BLaER1 treated with 17β-estradiol and CSF1 and Interleukin-3, amounts not matched to agents 10 nM and 100 nM (cell line): ENCODE results near the gene SRPRB.

Source experiments
- H3K27ac ChIP-seq, 11 experiments: shearing (Covaris generic); formaldehyde crosslinking; 2 replicates each; pipeline ENCODE4 v1.8.1; 2022
- H3K27me3 ChIP-seq, 11 experiments: shearing (Covaris generic); formaldehyde crosslinking; 2 replicates each; pipeline ENCODE4 v1.8.1; 2022
- H3K36me3 ChIP-seq, 11 experiments: shearing (Covaris generic); formaldehyde crosslinking; 2 replicates each; pipeline ENCODE4 v1.8.1; 2022
- H3K4me1 ChIP-seq, 10 experiments: shearing (Covaris generic); formaldehyde crosslinking; 2 replicates each; pipeline ENCODE4 v1.8.1; 2022
- H3K4me2 ChIP-seq, 11 experiments: shearing (Covaris generic); formaldehyde crosslinking; 2 replicates each; pipeline ENCODE4 v1.8.1; 2022
- H3K4me3 ChIP-seq, 10 experiments: shearing (Covaris generic); formaldehyde crosslinking; 2 replicates each; pipeline ENCODE4 v1.8.1; 2022
- H3K9ac ChIP-seq, 11 experiments: shearing (Covaris generic); formaldehyde crosslinking; 2 replicates each; pipeline ENCODE4 v1.8.1; 2022
- H3K9me3 ChIP-seq, 11 experiments: shearing (Covaris generic); formaldehyde crosslinking; replicated peaks in 1 of 11; 2 replicates each; pipeline ENCODE4 v1.8.1; 2022
- H4K20me1 ChIP-seq, 11 experiments: shearing (Covaris generic); formaldehyde crosslinking; 2 replicates each; pipeline ENCODE4 v1.8.1; 2022
- Cebpa-rat ChIP-seq, 11 experiments: shearing (Covaris generic); IDR thresholded peaks; 2 replicates each; pipeline ENCODE4 v1.8.1; 2022

SRPRB gene

GRCh38 chr3:133805702-133806475 lies at the start of gene SRPRB:
TSS of gene SRPRB (plus strand) at chr3:133805815. CDS start at chr3:133805849, 34 bp downstream.
- peak within 1 kb of the TSS; percentile 73 to 89 (median 82) for H3K9ac ChIP-seq
- H3K4me3 ChIP-seq: peak within 1 kb of the TSS; percentile 73 to 91 (median 82)
- H3K36me3 ChIP-seq: peaks cover 21 to 40% (median 37%) of the 10 kb centered on the region in 11 experiments; a peak in 21 of 22 replicates
- peaks cover 16 to 36% (median 20%) of the 10 kb centered on the region in 10 experiments for H3K4me1 ChIP-seq
- peak within 1 kb of the TSS in 10 of 11 experiments; percentile 21 to 84 (median 76); a peak in 20 of 22 replicates for H3K27ac ChIP-seq
- no peak for TF ChIP-seq Cebpa-rat (IDR thresholded peaks at IDR 0.05)
- H3K4me2 ChIP-seq: peak within 1 kb of the TSS; percentile 73 to 96 (median 88)
- H4K20me1 ChIP-seq: peaks cover 0 to 43% (median 2%) of the 10 kb centered on the region in 11 experiments; a peak in 11 of 22 replicates
- no peaks in the 10 kb centered on the region for H3K9me3 ChIP-seq
- H3K27me3 ChIP-seq: no peaks in the 10 kb centered on the region

- no peak for TF ChIP-seq Cebpa-rat (IDR thresholded peaks at IDR 0.05)
- Histone ChIP-seq H3K4me3 (no peak overlapping the region), H3K9ac (no peak overlapping the region), H3K9me3 (no peaks in the 10 kb centered on the region), H3K36me3 (no peaks in the 10 kb centered on the region), H4K20me1 (no peaks in the 10 kb centered on the region), H3K4me2 (no peak overlapping the region), H3K27me3 (no peaks in the 10 kb centered on the region), H3K27ac (no peak overlapping the region), H3K4me1 (no peaks in the 10 kb centered on the region)
Measured at GRCh38 chr3:133756716-133757694, 48.6 kb upstream of the SRPRB start.

GRCh38 chr3:133757701-133758567 lies 47.7 kb upstream of the SRPRB start:
- TF ChIP-seq Cebpa-rat (IDR thresholded peaks at IDR 0.05): no peak
- no peak overlapping the region for H3K27ac ChIP-seq
- H4K20me1 ChIP-seq: no peaks in the 10 kb centered on the region
- no peaks in the 10 kb centered on the region for H3K36me3 ChIP-seq
- H3K4me2 ChIP-seq: no peak overlapping the region
- no peaks in the 10 kb centered on the region for H3K27me3 ChIP-seq
- H3K9ac ChIP-seq: no peak overlapping the region
- no peaks in the 10 kb centered on the region for H3K9me3 ChIP-seq
- no peaks in the 10 kb centered on the region for H3K4me1 ChIP-seq
- H3K4me3 ChIP-seq: no peak overlapping the region

- H3K9me3 ChIP-seq: no peaks in the 10 kb centered on the region
- TF ChIP-seq Cebpa-rat (IDR thresholded peaks at IDR 0.05): no peak
Measured at GRCh38 chr3:133758568-133758928, 47.1 kb upstream of the SRPRB start.

GRCh38 chr3:133758964-133759739 lies 46.5 kb upstream of the SRPRB start:
- no peak overlapping the region for H3K4me2 ChIP-seq
- H4K20me1 ChIP-seq: no peaks in the 10 kb centered on the region
- no peaks in the 10 kb centered on the region for H3K36me3 ChIP-seq
- no peaks in the 10 kb centered on the region for H3K27me3 ChIP-seq
- no peaks in the 10 kb centered on the region for H3K9me3 ChIP-seq
- TF ChIP-seq Cebpa-rat (IDR thresholded peaks at IDR 0.05): no peak
- H3K27ac ChIP-seq: no peak overlapping the region
- no peak overlapping the region for H3K9ac ChIP-seq
- H3K4me1 ChIP-seq: peaks cover 0 to 4% (median 3%) of the 10 kb centered on the region in 10 experiments; a peak in 9 of 20 replicates
- no peak overlapping the region for H3K4me3 ChIP-seq

More at GRCh38 chr3:133758568-133758928, 47.1 kb upstream of the SRPRB start:
- no peaks in the 10 kb centered on the region for H4K20me1 ChIP-seq
- no peaks in the 10 kb centered on the region for H3K27me3 ChIP-seq
- no peak overlapping the region for H3K27ac ChIP-seq
- H3K4me3 ChIP-seq: no peak overlapping the region
- no peak overlapping the region for H3K9ac ChIP-seq
- H3K4me1 ChIP-seq: no peaks in the 10 kb centered on the region
- H3K4me2 ChIP-seq: no peak overlapping the region
- H3K36me3 ChIP-seq: no peaks in the 10 kb centered on the region

- H3K4me1 ChIP-seq: peaks cover 0 to 11% (median 9%) of the 10 kb centered on the region in 10 experiments; a peak in 13 of 20 replicates
- H4K20me1 ChIP-seq: no peaks in the 10 kb centered on the region
- H3K9ac ChIP-seq: no peak overlapping the region
- no peak overlapping the region for H3K4me2 ChIP-seq
- H3K9me3 ChIP-seq: no peaks in the 10 kb centered on the region
- no peak for TF ChIP-seq Cebpa-rat (IDR thresholded peaks at IDR 0.05)
- no peak overlapping the region for H3K27ac ChIP-seq
- H3K4me3 ChIP-seq: no peak overlapping the region
- no peaks in the 10 kb centered on the region for H3K27me3 ChIP-seq
- H3K36me3 ChIP-seq: no peaks in the 10 kb centered on the region
Measured at GRCh38 chr3:133759740-133760305, 45.8 kb upstream of the SRPRB start.

GRCh38 chr3:133760916-133761315 lies 44.7 kb upstream of the SRPRB start:
- Histone ChIP-seq H3K27ac (no peak overlapping the region), H3K9me3 (no peaks in the 10 kb centered on the region), H3K4me1 (peaks cover 0 to 19% (median 12%) of the 10 kb centered on the region in 10 experiments; a peak in 13 of 20 replicates), H3K36me3 (no peaks in the 10 kb centered on the region), H3K9ac (no peak overlapping the region), H4K20me1 (no peaks in the 10 kb centered on the region), H3K4me3 (no peak overlapping the region), H3K4me2 (no peak overlapping the region), H3K27me3 (no peaks in the 10 kb centered on the region)
- TF ChIP-seq Cebpa-rat (IDR thresholded peaks at IDR 0.05): no peak
